ENCODE results near the gene ENGASE.

- TF ChIP-seq CTCF (IDR thresholded peaks at IDR 0.05; ENCODE audit: insufficient read depth, low read length, poor library complexity, severe bottlenecking) (no peak), EZH2phosphoT487 (conservative IDR thresholded peaks at IDR 0.05; ENCODE audit: low read length) (no peak)
These were observed 58.6 kb downstream of the ENGASE start for GRCh38 chr17:79133214-79133613.

All from SU-DHL-6 (cell line).